Mononuclear cell (primary cell): ENCODE results near the gene CHPF2. TPM values are rescaled to one million over a fixed set of nuclear protein-coding genes. Genes with fewer than 3 reads are reported as not detected.

Experiments used
- H3K27me3 ChIP-seq: 2 replicates; pipeline ENCODE4 v1.6.0; 2011; ENCODE audit warnings: low read length, control low read depth; ENCODE audit not compliant: insufficient read depth
- H3K4me1 ChIP-seq: 2 replicates; pipeline ENCODE4 v1.5.1; 2011; ENCODE audit warnings: mild to moderate bottlenecking, low read length, control low read depth; ENCODE audit not compliant: insufficient read depth
- H3K4me3 ChIP-seq: 2 replicates; pipeline ENCODE4 v1.5.1; 2011; ENCODE audit warnings: mild to moderate bottlenecking, low read length, moderate library complexity
- H3K9me3 ChIP-seq: 2 replicates; pipeline ENCODE4 v1.5.1; 2011; ENCODE audit warnings: low read depth, mild to moderate bottlenecking, control low read depth, low read length
- total RNA-seq: library from RNA; depleted of rRNA; stranded (reverse); fragments of >200 nt; gene quantifications from one replicate; pipeline ENCODE4 v1.2.3, GENCODE V29; 2012

The CHPF2 gene
- total RNA-seq, 1 donor, result 25.0 TPM

DNA sequence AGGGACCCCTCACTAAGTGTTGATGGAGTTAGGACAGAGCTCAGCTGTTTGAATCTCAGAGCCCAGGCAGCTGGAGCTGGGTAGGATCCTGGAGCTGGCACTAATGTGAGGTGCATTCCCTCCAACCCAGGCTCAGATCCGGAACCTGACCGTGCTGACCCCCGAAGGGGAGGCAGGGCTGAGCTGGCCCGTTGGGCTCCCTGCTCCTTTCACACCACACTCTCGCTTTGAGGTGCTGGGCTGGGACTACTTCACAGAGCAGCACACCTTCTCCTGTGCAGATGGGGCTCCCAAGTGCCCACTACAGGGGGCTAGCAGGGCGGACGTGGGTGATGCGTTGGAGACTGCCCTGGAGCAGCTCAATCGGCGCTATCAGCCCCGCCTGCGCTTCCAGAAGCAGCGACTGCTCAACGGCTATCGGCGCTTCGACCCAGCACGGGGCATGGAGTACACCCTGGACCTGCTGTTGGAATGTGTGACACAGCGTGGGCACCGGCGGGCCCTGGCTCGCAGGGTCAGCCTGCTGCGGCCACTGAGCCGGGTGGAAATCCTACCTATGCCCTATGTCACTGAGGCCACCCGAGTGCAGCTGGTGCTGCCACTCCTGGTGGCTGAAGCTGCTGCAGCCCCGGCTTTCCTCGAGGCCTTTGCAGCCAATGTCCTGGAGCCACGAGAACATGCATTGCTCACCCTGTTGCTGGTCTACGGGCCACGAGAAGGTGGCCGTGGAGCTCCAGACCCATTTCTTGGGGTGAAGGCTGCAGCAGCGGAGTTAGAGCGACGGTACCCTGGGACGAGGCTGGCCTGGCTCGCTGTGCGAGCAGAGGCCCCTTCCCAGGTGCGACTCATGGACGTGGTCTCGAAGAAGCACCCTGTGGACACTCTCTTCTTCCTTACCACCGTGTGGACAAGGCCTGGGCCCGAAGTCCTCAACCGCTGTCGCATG, 5.2 kb downstream of the CHPF2 start:
- H3K4me3 ChIP-seq, result no peak overlapping the region
- H3K9me3 ChIP-seq, result no peaks in the 10 kb centered on the region
- no peaks in the 10 kb centered on the region for H3K27me3 ChIP-seq
- H3K4me1 ChIP-seq, result peaks cover 18% of the 10 kb centered on the region

- H3K9me3 ChIP-seq, result no peaks in the 10 kb centered on the region
- peaks cover 21% of the 10 kb centered on the region for H3K4me1 ChIP-seq
- H3K27me3 ChIP-seq, result no peaks in the 10 kb centered on the region
- no peak overlapping the region for H3K4me3 ChIP-seq
Measured at GRCh38 chr7:151238190-151238810, 6.0 kb downstream of the CHPF2 start.

GRCh38 chr7:151238924-151239836, 6.9 kb downstream of the CHPF2 start:
- Histone ChIP-seq H3K4me1 (peaks cover 20% of the 10 kb centered on the region), H3K9me3 (no peaks in the 10 kb centered on the region), H3K27me3 (no peaks in the 10 kb centered on the region), H3K4me3 (no peak overlapping the region)

DNA sequence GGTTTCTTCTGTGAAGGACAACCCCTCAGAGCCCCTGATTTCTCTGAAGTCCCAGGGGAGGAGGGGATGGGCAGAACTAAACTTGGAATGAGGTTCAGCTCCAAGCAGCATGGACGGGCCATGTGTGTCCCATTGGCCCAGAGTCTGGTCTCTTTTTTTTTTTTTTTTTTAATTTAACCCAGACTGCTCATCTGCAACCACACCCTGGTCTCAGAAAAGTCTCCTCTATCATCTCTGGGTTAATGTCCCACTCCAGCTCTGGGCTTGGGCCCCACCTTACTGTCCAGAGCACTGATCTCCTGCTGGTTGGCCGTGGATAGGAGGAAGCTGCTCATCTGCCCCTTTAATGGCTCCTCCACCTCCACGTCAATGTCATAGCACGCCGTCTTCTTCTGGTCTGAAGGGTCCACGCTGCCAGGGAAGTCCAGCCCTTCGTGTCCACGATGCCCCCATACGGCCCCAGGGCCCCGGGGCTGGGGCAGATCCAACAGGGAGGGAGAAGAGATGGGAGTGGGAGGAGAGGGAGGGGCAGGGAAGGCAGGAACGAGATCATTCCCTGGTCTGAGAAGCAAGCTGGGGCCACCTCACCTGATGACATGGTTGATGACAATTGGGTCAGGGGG, 7.7 kb downstream of the CHPF2 start:
- H3K4me1 ChIP-seq, result peaks cover 24% of the 10 kb centered on the region
- H3K4me3 ChIP-seq, result no peak overlapping the region
- H3K27me3 ChIP-seq, result peaks cover 7% of the 10 kb centered on the region
- no peaks in the 10 kb centered on the region for H3K9me3 ChIP-seq

DNA sequence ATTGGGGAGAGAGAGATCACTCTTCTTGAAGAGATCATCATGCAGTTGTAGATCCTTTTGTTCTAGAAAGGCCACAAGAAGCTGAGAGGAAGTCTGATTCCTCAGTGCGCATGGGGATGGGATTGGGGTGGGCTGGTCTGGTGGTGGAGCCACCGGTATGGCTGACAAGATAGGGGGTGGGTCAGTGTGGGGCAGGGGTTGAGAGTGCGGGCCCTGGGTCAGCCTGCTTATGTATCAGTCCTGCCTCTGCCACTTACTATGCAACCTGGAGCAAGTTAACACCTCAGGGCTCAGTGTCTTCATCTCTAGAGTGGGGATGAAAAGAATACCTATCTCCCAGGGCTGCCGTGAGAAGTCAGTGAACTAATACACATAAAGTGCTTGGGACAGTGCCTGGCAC, 8.3 kb downstream of the CHPF2 start:
- Histone ChIP-seq H3K9me3 (no peaks in the 10 kb centered on the region), H3K4me1 (peaks cover 29% of the 10 kb centered on the region), H3K4me3 (no peak overlapping the region), H3K27me3 (peaks cover 10% of the 10 kb centered on the region)

DNA sequence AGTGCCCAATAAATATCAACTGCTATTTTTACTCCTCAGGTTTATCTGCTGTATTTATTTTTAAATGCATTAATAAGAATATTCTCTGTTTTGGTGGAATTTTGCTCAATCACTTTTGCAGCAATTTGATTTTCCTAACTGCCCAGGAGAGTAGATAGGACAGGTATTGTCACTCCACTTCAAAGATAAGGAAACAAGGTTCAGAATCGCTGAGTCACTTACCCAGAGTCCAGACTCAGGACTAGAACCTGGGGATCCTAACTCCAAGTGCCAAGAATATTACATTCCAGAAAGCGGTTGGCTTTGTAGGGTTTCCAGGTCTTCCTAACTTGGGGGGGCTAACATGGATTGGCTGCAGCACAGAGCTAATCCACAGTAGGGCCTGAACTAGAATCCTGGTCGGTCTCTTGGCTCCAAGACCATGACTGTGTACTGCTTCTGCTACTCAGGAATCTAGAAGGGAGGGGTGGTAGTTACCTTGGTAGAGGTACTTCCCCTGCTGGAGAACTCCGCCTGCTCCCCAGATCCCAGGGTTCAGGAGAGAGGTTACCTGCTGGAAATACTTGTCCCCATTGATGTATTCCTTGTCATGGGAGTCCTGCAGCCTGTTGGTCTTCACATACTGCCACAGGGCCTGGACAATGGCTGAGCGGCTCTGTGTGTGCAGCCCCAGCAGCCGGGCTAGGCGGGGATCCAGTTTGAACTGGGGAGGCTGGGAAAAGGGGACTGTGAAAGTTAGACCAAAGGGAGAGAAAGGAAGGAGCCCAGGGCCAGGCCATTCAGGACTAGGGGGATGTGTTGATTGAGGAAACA, 8.9 kb downstream of the CHPF2 start:
- H3K4me1 ChIP-seq, result peaks cover 34% of the 10 kb centered on the region
- H3K9me3 ChIP-seq, result no peaks in the 10 kb centered on the region
- peaks cover 15% of the 10 kb centered on the region for H3K27me3 ChIP-seq
- no peak overlapping the region for H3K4me3 ChIP-seq

DNA sequence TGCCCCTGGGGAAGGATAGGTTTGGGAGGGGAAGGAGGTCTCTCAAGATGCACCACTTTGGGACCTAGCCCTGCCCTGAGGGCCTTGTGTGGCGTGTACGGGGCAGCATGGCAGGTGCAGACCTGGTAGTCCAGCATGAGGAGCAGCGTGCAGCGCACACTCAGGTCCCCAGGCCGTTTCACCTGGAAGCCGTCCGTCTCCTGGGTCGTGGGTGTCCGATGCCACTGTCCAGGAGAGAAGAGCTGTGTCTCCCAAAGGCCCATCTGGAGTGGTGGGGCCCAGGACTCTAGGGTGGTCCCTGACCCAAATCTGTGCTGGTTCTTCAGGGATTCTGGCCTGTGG, 9.4 kb downstream of the CHPF2 start:
- no peaks in the 10 kb centered on the region for H3K9me3 ChIP-seq
- no peak overlapping the region for H3K4me3 ChIP-seq
- peaks cover 21% of the 10 kb centered on the region for H3K27me3 ChIP-seq
- peaks cover 34% of the 10 kb centered on the region for H3K4me1 ChIP-seq

- no peak overlapping the region for H3K4me3 ChIP-seq
- H3K4me1 ChIP-seq, result peaks cover 35% of the 10 kb centered on the region
Measured at GRCh38 chr7:151242159-151243044, 10.1 kb downstream of the CHPF2 start.

DNA sequence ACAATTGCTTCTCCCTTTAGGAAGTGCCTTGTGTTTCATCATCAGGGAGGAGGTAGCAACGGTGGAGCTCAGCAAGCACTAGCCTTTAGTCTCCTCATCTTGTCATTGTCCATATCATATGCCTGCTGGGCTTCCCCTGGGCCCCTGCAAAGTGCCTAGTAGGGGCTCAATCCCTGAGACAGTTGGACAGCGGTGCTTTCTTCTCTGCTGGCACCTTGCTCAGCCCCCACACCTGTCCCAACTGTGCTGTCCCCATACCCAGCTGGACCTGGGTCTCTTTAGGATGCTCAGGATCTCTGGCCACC, 10.7 kb downstream of the CHPF2 start:
- Histone ChIP-seq H3K27me3 (peaks cover 32% of the 10 kb centered on the region), H3K4me1 (peaks cover 41% of the 10 kb centered on the region), H3K9me3 (no peaks in the 10 kb centered on the region), H3K4me3 (no peak overlapping the region)

More at GRCh38 chr7:151242159-151243044, 10.1 kb downstream of the CHPF2 start:
- Histone ChIP-seq H3K27me3 (peaks cover 27% of the 10 kb centered on the region), H3K9me3 (no peaks in the 10 kb centered on the region)

- H3K4me3 ChIP-seq, result no peak overlapping the region
- no peaks in the 10 kb centered on the region for H3K9me3 ChIP-seq
- peaks cover 46% of the 10 kb centered on the region for H3K4me1 ChIP-seq
- H3K27me3 ChIP-seq, result peaks cover 32% of the 10 kb centered on the region
Measured at GRCh38 chr7:151243408-151244195, 11.3 kb downstream of the CHPF2 start.

DNA sequence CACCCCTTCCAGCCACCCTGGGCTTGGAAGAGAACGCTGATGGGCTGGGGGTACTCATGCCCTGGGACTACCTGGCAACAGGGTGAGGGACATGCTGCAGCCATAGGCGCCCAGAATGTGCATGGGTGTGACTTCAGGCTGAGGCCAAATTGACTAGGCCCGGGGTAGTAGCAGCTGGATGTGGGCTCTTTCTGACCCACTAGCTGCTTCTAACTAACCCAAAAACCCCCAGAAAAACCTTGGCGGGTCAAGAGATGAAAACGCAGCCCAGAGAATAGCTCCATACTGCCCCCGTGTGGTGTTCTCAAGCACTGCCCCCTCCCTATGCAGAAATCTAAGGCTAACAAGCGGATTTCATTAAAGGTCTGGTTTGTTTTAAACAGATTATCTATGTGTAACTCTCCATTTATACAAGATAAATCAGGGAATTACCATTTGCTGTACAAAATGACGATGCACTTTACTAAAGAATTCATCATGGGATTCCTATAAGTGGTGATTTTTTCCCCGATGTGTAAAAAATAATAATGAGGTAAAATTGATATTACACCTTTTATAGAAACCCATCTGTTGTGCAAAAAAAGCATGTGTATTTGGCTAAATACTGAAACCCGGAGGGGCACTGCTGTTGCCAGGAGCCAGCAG, 12.0 kb downstream of the CHPF2 start:
- H3K4me1 ChIP-seq, result peaks cover 52% of the 10 kb centered on the region
- H3K9me3 ChIP-seq, result no peaks in the 10 kb centered on the region
- peaks cover 32% of the 10 kb centered on the region for H3K27me3 ChIP-seq
- H3K4me3 ChIP-seq, result no peak overlapping the region

DNA sequence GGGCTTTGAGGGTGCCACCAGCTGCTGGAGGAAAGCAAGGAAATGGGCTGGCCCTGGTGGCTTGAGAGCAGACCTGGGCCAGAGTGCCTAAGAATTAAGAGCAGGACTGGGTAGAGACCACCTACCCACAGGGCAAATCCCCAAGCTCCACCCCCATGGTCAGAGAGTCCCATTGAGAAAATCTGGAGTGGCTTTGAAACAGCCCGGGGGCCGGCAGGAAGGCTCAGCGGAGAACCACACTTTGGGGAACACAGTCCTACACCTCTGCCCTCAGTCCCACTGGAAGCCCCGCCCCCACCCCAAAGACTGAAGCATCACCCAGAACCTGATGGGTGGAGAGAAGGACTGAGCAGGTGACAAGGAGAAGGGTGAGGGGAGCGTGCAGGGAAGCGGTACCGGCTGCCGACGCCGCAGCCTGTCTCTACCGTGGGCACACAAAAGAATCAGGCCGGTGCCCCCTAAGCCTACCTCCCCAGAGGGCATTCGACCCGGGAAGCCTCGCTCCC, 12.6 kb downstream of the CHPF2 start:
- Histone ChIP-seq H3K4me3 (no peak overlapping the region), H3K9me3 (no peaks in the 10 kb centered on the region), H3K4me1 (peaks cover 58% of the 10 kb centered on the region), H3K27me3 (peaks cover 33% of the 10 kb centered on the region)
